Kidney epithelial cell (primary cell): Measurements from ENCODE around the gene RPS28. TPM values are rescaled to one million over a fixed set of nuclear protein-coding genes. Genes with fewer than 3 reads are reported as not detected.

Experiments
- DNase-seq: peaks from one replicate; pipeline ENCODE4 v3.0.0-alpha.2; 2010; ENCODE audit warnings: low read depth
- H3K27me3 ChIP-seq: 2 replicates; pipeline ENCODE4 v1.6.0; 2011; ENCODE audit warnings: low read length; ENCODE audit not compliant: control insufficient read depth, insufficient read depth
- H3K36me3 ChIP-seq: 2 replicates; pipeline ENCODE4 v1.5.1; 2011; ENCODE audit warnings: low read length; ENCODE audit not compliant: control insufficient read depth, insufficient read depth
- H3K4me3 ChIP-seq: 2 replicates; pipeline ENCODE4 v1.5.1; 2011; ENCODE audit warnings: low read depth, mild to moderate bottlenecking, control low read depth, low read length
- CTCF ChIP-seq: IDR thresholded peaks from 2 replicates; pipeline ENCODE4 v1.5.1; 2011; ENCODE audit warnings: mild to moderate bottlenecking, moderate library complexity, low read length, control low read depth, inconsistent platforms; ENCODE audit not compliant: insufficient read depth, poor library complexity, severe bottlenecking
- total RNA-seq: library from RNA; depleted of rRNA; stranded (reverse); fragments of >200 nt; gene quantifications from 2 replicates; pipeline ENCODE4 v1.2.3, GENCODE V29; 2015

The RPS28 gene
- total RNA-seq, 1 donor from 2014 or later, result 298 TPM

GRCh38 chr19:8370176-8371010 lies 49.1 kb downstream of the RPS28 start:
- Histone ChIP-seq H3K4me3 (no peak overlapping the region), H3K27me3 (no peaks in the 10 kb centered on the region), H3K36me3 (no peaks in the 10 kb centered on the region)
- TF ChIP-seq CTCF, result no peak
- DNase-seq, result no peak

GRCh38 chr19:8371011-8371804 lies 49.9 kb downstream of the RPS28 start:
- TF ChIP-seq CTCF, result no peak
- no peak for DNase-seq
- no peaks in the 10 kb centered on the region for H3K27me3 ChIP-seq
- no peaks in the 10 kb centered on the region for H3K36me3 ChIP-seq
- no peak overlapping the region for H3K4me3 ChIP-seq

Other genes with a start within 250 kb of the RPS28 start
- gene FBN3, start 171.9 kb upstream of the RPS28 start, total RNA-seq, result 0.04 and 2.9 TPM in 2 replicates
- gene CERS4, start 112.1 kb upstream of the RPS28 start, total RNA-seq, result 47.4 and 49.8 TPM in 2 replicates
- 85.6 and 104 TPM in 2 replicates for gene CD320, start 13.1 kb upstream of the RPS28 start, total RNA-seq
- gene NDUFA7, start 121 bp upstream of the RPS28 start, total RNA-seq, result 49.8 and 61.4 TPM in 2 replicates
- 3.7 and 8.1 TPM in 2 replicates for gene KANK3, start 21.8 kb downstream of the RPS28 start, total RNA-seq
- gene ANGPTL4, start 42.7 kb downstream of the RPS28 start, total RNA-seq, result 22.4 and 31.4 TPM in 2 replicates
- gene RAB11B, start 68.9 kb downstream of the RPS28 start, total RNA-seq, result 58.2 and 69.8 TPM in 2 replicates
- gene MARCHF2, start 91.8 kb downstream of the RPS28 start, total RNA-seq, result 75.0 and 95.9 TPM in 2 replicates
- 97.1 and 115 TPM in 2 replicates for gene HNRNPM, start 123.5 kb downstream of the RPS28 start, total RNA-seq
- gene PRAM1, start 181.1 kb downstream of the RPS28 start, total RNA-seq, result 0.50 TPM in 1 of 2 replicates, not detected in the other
- gene ZNF414, start 192.7 kb downstream of the RPS28 start, total RNA-seq, result 5.2 and 15.0 TPM in 2 replicates